HCT116 (cell line): Measurements from ENCODE around the gene SYCE1L. TPM values are rescaled to one million over a fixed set of nuclear protein-coding genes. Genes with fewer than 3 reads are reported as not detected.

Experiments
- ATAC-seq: fragments of 200-7000 bp; cut with Tn5 transposase; 2 replicates; pipeline ENCODE4 v1.9.1; 2020; ENCODE audit warnings: mild to moderate bottlenecking, moderate library complexity
- BruUV-seq: library from RNA; stranded (reverse); fragments of 400-500 nt; replicated peaks from 2 replicates; lab custom pipeline; 2021; lab: Mats Ljungman, UMichigan
- CTCF ChIA-PET: fragments of 300-600 bp; sonication (Branson Sonifier 250); formaldehyde crosslinking; loops from one replicate; lab custom pipeline; 2021; ENCODE audit warnings: antibody characterized with exemption; lab: Charles Lee
- POLR2A ChIA-PET: fragments of 300-600, 350-600 bp; sonication (Branson Sonifier 250); formaldehyde crosslinking; loops from one replicate; lab custom pipeline; 2021; ENCODE audit warnings: antibody characterized with exemption; lab: Charles Lee
- RAD21 ChIA-PET, 2 experiments: fragments of 300-600 bp; sonication (Branson Sonifier 250); formaldehyde crosslinking; loops; one replicate each; lab custom pipeline; 2023; ENCODE audit warnings: low total read pairs in 2 of 2; ENCODE audit not compliant: uncharacterized antibody in 2 of 2, unreplicated experiment in 2 of 2, low non-redundant PET in 1 of 2; lab: Charles Lee
- DNase-seq: peaks from one replicate; pipeline ENCODE4 v3.0.0-alpha.2; 2010; ENCODE audit warnings: low read depth, low spot score
- H2AFZ ChIP-seq: fragments of 200-600 bp; shearing (Covaris generic), sonication (generic); 2 replicates; pipeline ENCODE4 v1.6.1; 2017; ENCODE audit warnings: low read depth, mixed run types, mixed read lengths, antibody characterized with exemption, low read length; ENCODE audit not compliant: poor library complexity, severe bottlenecking
- H3K27ac ChIP-seq: 2 replicates; pipeline ENCODE4 v1.5.1; 2012; ENCODE audit warnings: low read depth, low read length
- H3K27me3 ChIP-seq: fragments of 200-600 bp; sonication (generic); 2 replicates; pipeline ENCODE4 v1.6.1; 2016; ENCODE audit warnings: mixed run types, low read length, mixed read lengths; ENCODE audit not compliant: insufficient read depth
- H3K36me3 ChIP-seq, 2 experiments: fragments of 200-500 bp in 1 of 2; fragments of 200-600 bp in 1 of 2; sonication (Bioruptor generic) in 1 of 2; sonication (generic) in 1 of 2; 2 replicates each; pipeline versions ENCODE4 v1.5.1 to v1.6.1; 2014 to 2016; ENCODE audit warnings: low read length in 2 of 2, inconsistent platforms in 1 of 2, mixed read lengths in 1 of 2, mixed run types in 1 of 2; ENCODE audit not compliant: insufficient read depth in 2 of 2, control insufficient read depth in 1 of 2
- H3K4me1 ChIP-seq, 2 experiments: fragments of 200-600 bp in 1 of 2; sonication (generic) in 1 of 2; 2 replicates each; pipeline versions ENCODE4 v1.5.1 to v1.6.1; 2012 to 2017; ENCODE audit warnings: low read length in 2 of 2, inconsistent platforms in 1 of 2, mild to moderate bottlenecking in 1 of 2, mixed read lengths in 1 of 2, mixed run types in 1 of 2, moderate library complexity in 1 of 2; ENCODE audit not compliant: insufficient read depth in 2 of 2, control insufficient read depth in 1 of 2
- H3K4me2 ChIP-seq: fragments of 200-600 bp; sonication (generic); 2 replicates; pipeline ENCODE4 v1.6.1; 2017; ENCODE audit warnings: mixed run types, low read length, mixed read lengths
- H3K4me3 ChIP-seq, 2 experiments: fragments of 200-600 bp in 1 of 2; sonication (generic) in 1 of 2; replicated peaks in 1 of 2; 2 replicates each; pipeline ENCODE4 v1.5.1; 2011 to 2016; ENCODE audit warnings: low read length in 2 of 2, control low read depth in 1 of 2, low read depth in 1 of 2, mild to moderate bottlenecking in 1 of 2, mixed read lengths in 1 of 2, mixed run types in 1 of 2
- H3K79me2 ChIP-seq: fragments of 200-600 bp; sonication (generic); 2 replicates; pipeline ENCODE4 v1.6.1; 2017; ENCODE audit warnings: mild to moderate bottlenecking, mixed run types, low read length, moderate library complexity, mixed read lengths; ENCODE audit not compliant: insufficient read depth
- H3K9ac ChIP-seq: fragments of 200-600 bp; sonication (generic); 2 replicates; pipeline ENCODE4 v1.6.1; 2016; ENCODE audit warnings: low read length, mixed read lengths
- H3K9me2 ChIP-seq: fragments of 200-600 bp; sonication (generic), shearing (Covaris generic); 2 replicates; pipeline ENCODE4 v1.6.1; 2017; ENCODE audit warnings: mixed run types, mild to moderate bottlenecking, moderate library complexity; ENCODE audit not compliant: insufficient read depth
- H3K9me3 ChIP-seq, 2 experiments: fragments of 200-500 bp in 1 of 2; fragments of 200-600 bp in 1 of 2; sonication (Bioruptor generic) in 1 of 2; sonication (generic) in 1 of 2; 2 replicates each; pipeline ENCODE4 v1.6.1; 2014 to 2017; ENCODE audit warnings: low read length in 2 of 2, mixed read lengths in 2 of 2, inconsistent platforms in 1 of 2, low read depth in 1 of 2, mild to moderate bottlenecking in 1 of 2, mixed run types in 1 of 2, moderate library complexity in 1 of 2; ENCODE audit not compliant: control insufficient read depth in 1 of 2, insufficient read depth in 1 of 2
- H4K20me1 ChIP-seq: fragments of 200-600 bp; sonication (generic), shearing (Covaris generic); 2 replicates; pipeline ENCODE4 v1.6.1; 2017; ENCODE audit warnings: mixed run types, mild to moderate bottlenecking, moderate library complexity; ENCODE audit not compliant: insufficient read depth
- ATF3 ChIP-seq: IDR thresholded peaks from 2 replicates; pipeline ENCODE4 v1.6.1; 2012
- CTCF ChIP-seq, 3 experiments: fragments of 200-600 bp in 1 of 3; sonication (generic) in 1 of 3; IDR thresholded peaks in 2 of 3; conservative IDR thresholded peaks in 1 of 3; 2 replicates each; pipeline ENCODE4 v1.5.1; 2012 to 2017; ENCODE audit warnings: low read depth in 2 of 3, low read length in 2 of 3, antibody characterized with exemption in 1 of 3, borderline replicate concordance in 1 of 3, control low read depth in 1 of 3, mild to moderate bottlenecking in 1 of 3, mixed read lengths in 1 of 3, mixed run types in 1 of 3, moderate library complexity in 1 of 3; ENCODE audit not compliant: insufficient read depth in 1 of 3
- EGR1 ChIP-seq: IDR thresholded peaks from 2 replicates; pipeline ENCODE4 v1.6.1; 2012; ENCODE audit warnings: low read depth
- ELF1 ChIP-seq: IDR thresholded peaks from 2 replicates; pipeline ENCODE4 v1.6.1; 2012; ENCODE audit warnings: low read depth, borderline replicate concordance
- EZH2 ChIP-seq: fragments of 200-600 bp; sonication (generic); IDR thresholded peaks from 2 replicates; pipeline ENCODE4 v1.6.1; 2017; ENCODE audit warnings: antibody characterized with exemption, mixed run types
- EZH2phosphoT487 ChIP-seq: fragments of 200-600 bp; IDR thresholded peaks from 2 replicates; pipeline ENCODE4 v1.6.1; 2018; ENCODE audit warnings: antibody characterized with exemption, borderline replicate concordance
- FOSL1 ChIP-seq: IDR thresholded peaks from 2 replicates; pipeline ENCODE4 v1.6.1; 2012; ENCODE audit warnings: low read depth
- JUND ChIP-seq: IDR thresholded peaks from 2 replicates; pipeline ENCODE4 v1.6.1; 2012
- POLR2A ChIP-seq: IDR thresholded peaks from 2 replicates; pipeline ENCODE4 v1.7.0; 2011; ENCODE audit warnings: borderline replicate concordance; ENCODE audit not compliant: insufficient read depth, insufficient read length; ENCODE audit errors: extremely low read depth
- POLR2AphosphoS5 ChIP-seq: IDR thresholded peaks from 2 replicates; pipeline ENCODE4 v1.6.1; 2011; ENCODE audit warnings: mild to moderate bottlenecking, low read depth, low read length, moderate library complexity
- RAD21 ChIP-seq: IDR thresholded peaks from 2 replicates; pipeline ENCODE4 v1.6.1; 2012; ENCODE audit warnings: low read depth, mild to moderate bottlenecking
- SRF ChIP-seq: IDR thresholded peaks from 2 replicates; pipeline ENCODE4 v1.6.1; 2012; ENCODE audit warnings: low read depth
- TCF7L2 ChIP-seq: IDR thresholded peaks from 2 replicates; pipeline ENCODE4 v1.7.0; 2011; ENCODE audit warnings: borderline replicate concordance, inconsistent platforms; ENCODE audit not compliant: insufficient read depth, insufficient read length; ENCODE audit errors: extremely low read depth
- YY1 ChIP-seq: IDR thresholded peaks from 2 replicates; pipeline ENCODE4 v1.6.1; 2011; ENCODE audit warnings: low read length, low read depth, moderate library complexity, mild to moderate bottlenecking; ENCODE audit not compliant: insufficient replicate concordance; ENCODE audit errors: extremely low read depth
- ZBTB33 ChIP-seq: IDR thresholded peaks from 2 replicates; pipeline ENCODE4 v1.6.1; 2011; ENCODE audit warnings: mild to moderate bottlenecking, low read length, moderate library complexity; ENCODE audit not compliant: insufficient replicate concordance; ENCODE audit errors: extremely low read depth
- intact Hi-C: fragments of 100-400 bp; cut with micrococcal nuclease; formaldehyde crosslinking; loops from 2 replicates; pipeline ENCODE4 v1.10.0; 2022
- total RNA-seq: library from RNA; stranded (reverse); gene quantifications from one replicate; pipeline ENCODE4 v1.2.1, GENCODE V29; 2021; ENCODE audit not compliant: unreplicated experiment

SYCE1L gene
- total RNA-seq, 1 experiment from 2014 or later = 25.7 TPM

- POLR2A ChIA-PET = no interaction called here
- no peak for ATAC-seq
- no peak overlapping the region for H3K4me3 ChIP-seq
- BruUV-seq = no TSS peak
- CTCF ChIA-PET = no interaction called here
- no peak for TF ChIP-seq ELF1
- no peak overlapping the region for H3K9ac ChIP-seq
- H3K9me2 ChIP-seq = no peaks in the 10 kb centered on the region
- no peaks in the 10 kb centered on the region for H3K27me3 ChIP-seq
- H3K36me3 ChIP-seq = no peaks in the 10 kb centered on the region
- H2AFZ ChIP-seq = no peak overlapping the region
- H3K9me3 ChIP-seq = no peaks in the 10 kb centered on the region
- DNase-seq = no peak
- H3K4me1 ChIP-seq = peaks cover 12 to 22% of the 10 kb centered on the region in 2 experiments
- intact Hi-C loops = no loop called here
- RAD21 ChIA-PET = no interaction called here
- H4K20me1 ChIP-seq = no peaks in the 10 kb centered on the region
- H3K4me2 ChIP-seq = no peak overlapping the region
- H3K79me2 ChIP-seq = no peaks in the 10 kb centered on the region
- H3K27ac ChIP-seq = no peak overlapping the region
Measured at GRCh38 chr16:77208382-77208781, 9.2 kb downstream of the SYCE1L start.

- intact Hi-C loops = loop anchor here (2.0 kb wide), 1 partner anchor 21 kb away; the partner anchor contains the start of gene MON1B
- Histone ChIP-seq H3K9me3 (no peaks in the 10 kb centered on the region), H3K4me1 (peaks cover 41 to 58% of the 10 kb centered on the region in 2 experiments), H3K27ac (peak overlapping the region; percentile 89), H2AFZ (no peak overlapping the region), H3K27me3 (no peaks in the 10 kb centered on the region), H3K4me3 (peak overlapping the region; percentile 69 to 83), H3K9me2 (no peaks in the 10 kb centered on the region), H3K79me2 (no peaks in the 10 kb centered on the region), H3K4me2 (peak overlapping the region; percentile 91), H4K20me1 (no peaks in the 10 kb centered on the region), H3K36me3 (no peaks in the 10 kb centered on the region), H3K9ac (peak overlapping the region; percentile 95)
- no TSS peak for BruUV-seq
- ChIA-PET POLR2A (interaction anchor here (1.4 kb wide), 1 partner anchor 9 kb away, joined by 3 read pairs; no protein-coding TSS in a partner anchor), CTCF (no interaction called here), RAD21 (no interaction called here)
- ATAC-seq = peak; percentile 59
- no peak for DNase-seq
- TF ChIP-seq POLR2AphosphoS5 (peak; percentile 83), TCF7L2 (no peak), JUND (no peak), EZH2 (no peak), ATF3 (no peak), EZH2phosphoT487 (no peak), SRF (no peak), RAD21 (no peak), ZBTB33 (no peak), POLR2A (peak; percentile 53), CTCF (IDR thresholded peaks at IDR 0.05 in 2 of 3, conservative IDR thresholded peaks at IDR 0.05 in 1 of 3; ENCODE audit: borderline replicate concordance in 1 of 3, insufficient read depth in 1 of 3, low read depth in 2 of 3, low read length in 2 of 3) (no peak), FOSL1 (no peak), ELF1 (no peak), YY1 (peak; percentile 75), EGR1 (peak; percentile 77)
Measured at GRCh38 chr16:77211880-77212740, 12.9 kb downstream of the SYCE1L start.
